Neural crest cell (in vitro differentiated cells): Measurements from ENCODE around the gene CSMD2. TPM values are rescaled to one million over a fixed set of nuclear protein-coding genes. Genes with fewer than 3 reads are reported as not detected.

ENCODE experiments used
- DNase-seq: peaks from one replicate; pipeline ENCODE4 v3.0.0; 2021; ENCODE audit warnings: low read depth, mixed read lengths, low spot score
- H3K27ac Mint-ChIP-seq: one replicate; pipeline ENCODE4 v1.8.0; 2021; ENCODE audit warnings: mild to moderate bottlenecking, mixed read lengths; ENCODE audit not compliant: unreplicated experiment
- H3K27me3 Mint-ChIP-seq: 2 replicates; pipeline ENCODE4 v1.8.0; 2021; ENCODE audit warnings: low read depth, mild to moderate bottlenecking, mixed read lengths
- H3K36me3 Mint-ChIP-seq: 2 replicates; pipeline ENCODE4 v1.8.0; 2021; ENCODE audit warnings: low read depth, mild to moderate bottlenecking, mixed read lengths
- H3K4me1 Mint-ChIP-seq: 2 replicates; pipeline ENCODE4 v1.8.0; 2021; ENCODE audit warnings: mixed read lengths
- H3K4me3 Mint-ChIP-seq: one replicate; pipeline ENCODE4 v1.8.0; 2021; ENCODE audit warnings: mild to moderate bottlenecking, mixed read lengths
- H3K9me3 Mint-ChIP-seq: 2 replicates; pipeline ENCODE4 v1.8.0; 2021; ENCODE audit warnings: mixed read lengths
- CTCF ChIP-seq: fragments of 200-600 bp; sonication (generic); conservative IDR thresholded peaks from 2 replicates; pipeline ENCODE4 v1.5.0; 2021; ENCODE audit warnings: antibody characterized with exemption, mild to moderate bottlenecking
- total RNA-seq: library from RNA; stranded (reverse); gene quantifications from 2 replicates; pipeline ENCODE4 v1.2.1, GENCODE V29; 2021

Gene CSMD2
- total RNA-seq, 1 donor from 2014 or later: 0.40 TPM

- DNase-seq: no peak
- TF ChIP-seq CTCF: no peak
- Mint-ChIP-seq H3K4me1 (no peaks in the 10 kb centered on the region), H3K36me3 (no peaks in the 10 kb centered on the region), H3K9me3 (no peaks in the 10 kb centered on the region), H3K27me3 (no peaks in the 10 kb centered on the region), H3K4me3 (no peak overlapping the region), H3K27ac (no peak overlapping the region)
Measured at GRCh38 chr1:33606272-33606671, 558.8 kb downstream of the CSMD2 start.

- Mint-ChIP-seq H3K36me3 (no peaks in the 10 kb centered on the region), H3K4me3 (no peak overlapping the region), H3K27ac (no peak overlapping the region), H3K27me3 (peaks cover 5% of the 10 kb centered on the region), H3K4me1 (no peaks in the 10 kb centered on the region), H3K9me3 (no peaks in the 10 kb centered on the region)
- DNase-seq: no peak
- TF ChIP-seq CTCF: no peak
Measured at GRCh38 chr1:33602271-33602670, 562.8 kb downstream of the CSMD2 start.

- Mint-ChIP-seq H3K36me3 (no peaks in the 10 kb centered on the region), H3K27ac (no peak overlapping the region), H3K9me3 (no peaks in the 10 kb centered on the region), H3K27me3 (peaks cover 5% of the 10 kb centered on the region), H3K4me1 (no peaks in the 10 kb centered on the region), H3K4me3 (no peak overlapping the region)
- TF ChIP-seq CTCF: no peak
- no peak for DNase-seq
Measured at GRCh38 chr1:33601751-33602150, 563.3 kb downstream of the CSMD2 start.

- Mint-ChIP-seq H3K4me3 (no peak overlapping the region), H3K9me3 (no peaks in the 10 kb centered on the region), H3K36me3 (no peaks in the 10 kb centered on the region), H3K27ac (no peak overlapping the region), H3K27me3 (peaks cover 21% of the 10 kb centered on the region), H3K4me1 (no peaks in the 10 kb centered on the region)
- no peak for TF ChIP-seq CTCF
- no peak for DNase-seq
Measured at GRCh38 chr1:33599516-33600115, 565.4 kb downstream of the CSMD2 start.

GRCh38 chr1:33588726-33589125 lies 576.3 kb downstream of the CSMD2 start:
- no peak for TF ChIP-seq CTCF
- no peak overlapping the region for H3K4me3 Mint-ChIP-seq
- H3K36me3 Mint-ChIP-seq: no peaks in the 10 kb centered on the region

More at GRCh38 chr1:33588726-33589125, 576.3 kb downstream of the CSMD2 start:
- H3K9me3 Mint-ChIP-seq: no peaks in the 10 kb centered on the region
- no peak for DNase-seq
- no peaks in the 10 kb centered on the region for H3K4me1 Mint-ChIP-seq
- peaks cover 6% of the 10 kb centered on the region for H3K27me3 Mint-ChIP-seq
- H3K27ac Mint-ChIP-seq: no peak overlapping the region
